Hematopoietic multipotent progenitor cell treated with erythropoietin and hydrocortisone succinate and interleukin-3 and kit ligand, for 6 days (in vitro differentiated cells): Measurements from ENCODE around the gene PNMT.
A peak's percentile ranks its signal among the peaks of the same experiment; 100 is the strongest.

Experiments
- DNase-seq: peaks from one replicate; pipeline ENCODE4 v3.0.0-alpha.2; 2015

The PNMT gene

DNA sequence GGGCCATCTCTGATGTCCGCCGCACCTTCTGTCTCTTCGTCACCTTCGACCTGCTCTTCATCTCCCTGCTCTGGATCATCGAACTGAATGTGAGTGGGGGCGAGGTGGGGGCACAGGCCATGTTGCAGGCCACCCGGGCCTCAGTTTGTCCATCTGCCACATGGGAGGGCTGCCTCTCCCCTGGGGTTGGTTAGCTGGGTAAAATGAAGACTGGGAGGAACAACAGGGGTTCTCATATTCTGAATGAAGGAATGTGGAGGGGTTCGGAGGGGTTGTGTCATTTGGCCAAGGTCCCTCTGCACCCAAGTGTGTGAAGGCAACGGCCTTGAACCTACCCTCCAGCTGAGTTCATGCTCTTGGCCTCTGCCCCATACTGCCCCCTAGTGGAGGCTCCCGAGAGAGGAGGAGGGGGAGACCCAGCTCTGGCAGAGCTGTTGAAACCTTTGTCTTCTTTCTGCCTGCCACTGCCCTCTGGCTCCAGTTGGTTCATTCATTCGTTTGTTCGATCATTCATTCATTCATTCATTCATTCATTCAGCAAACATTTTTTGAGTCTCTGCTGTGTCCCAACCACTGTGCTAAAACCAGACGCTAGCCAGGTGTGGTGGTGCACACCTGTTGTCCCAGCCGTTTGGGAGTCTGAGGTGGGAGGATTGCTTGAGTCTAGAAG lies 14.5 kb upstream of the PNMT start:
- DNase-seq: peak; percentile 90

DNA sequence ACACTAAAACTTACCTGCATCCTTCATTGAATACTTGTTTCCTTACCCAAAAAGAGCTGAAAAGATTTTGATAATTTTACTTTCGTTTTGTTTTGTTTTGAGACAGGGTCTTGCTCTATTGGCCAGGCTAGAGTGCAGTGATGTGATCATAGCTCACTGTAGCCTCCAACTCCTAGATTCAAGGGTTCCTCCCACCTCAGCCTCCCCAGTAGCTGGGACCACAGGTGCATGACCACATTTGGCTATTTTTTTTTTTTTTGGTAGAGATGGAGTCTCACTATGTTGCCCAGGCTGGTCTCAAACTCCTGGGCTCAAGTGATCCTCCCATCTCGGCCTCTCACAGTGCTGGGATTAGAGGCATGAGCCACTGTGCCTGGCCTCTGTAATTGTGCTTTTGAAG lies 13.1 kb upstream of the PNMT start:
- DNase-seq: no peak

DNA sequence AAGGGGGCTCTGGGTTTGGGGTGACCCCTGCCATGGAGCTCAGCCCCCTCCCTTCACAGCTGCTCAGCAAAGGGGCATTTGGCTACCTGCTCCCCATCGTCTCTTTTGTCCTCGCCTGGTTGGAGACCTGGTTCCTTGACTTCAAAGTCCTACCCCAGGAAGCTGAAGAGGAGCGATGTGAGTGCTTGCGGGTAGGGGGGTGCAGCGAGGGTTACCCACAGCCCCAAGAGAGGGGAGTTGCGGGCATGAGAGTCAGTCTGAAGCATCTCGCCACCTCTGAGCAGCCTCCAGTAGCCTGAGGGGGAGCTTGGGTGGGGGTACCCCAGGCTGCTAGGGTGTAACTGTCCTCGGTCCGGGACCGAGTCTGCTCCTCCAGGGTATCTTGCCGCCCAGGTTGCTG lies 9.9 kb upstream of the PNMT start:
- no peak for DNase-seq

DNA sequence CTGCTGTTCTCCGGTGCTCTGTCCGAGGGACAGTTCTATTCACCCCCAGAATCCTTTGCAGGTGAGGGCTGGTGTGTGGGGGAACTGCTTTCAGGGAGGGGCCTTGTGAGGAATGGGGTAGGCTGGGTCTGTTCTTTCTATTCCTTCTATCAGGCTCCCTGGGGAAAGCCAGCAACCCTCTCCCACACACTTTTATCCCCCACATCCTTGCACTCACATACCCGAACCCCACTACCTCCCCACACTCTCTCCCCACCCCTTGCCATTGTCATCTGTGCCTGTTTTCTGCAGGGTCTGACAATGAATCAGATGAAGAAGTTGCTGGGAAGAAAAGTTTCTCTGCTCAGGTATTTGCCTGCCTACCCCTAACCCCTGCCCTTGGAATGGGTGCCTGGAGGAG lies 9.5 kb upstream of the PNMT start:
- DNase-seq: no peak

DNA sequence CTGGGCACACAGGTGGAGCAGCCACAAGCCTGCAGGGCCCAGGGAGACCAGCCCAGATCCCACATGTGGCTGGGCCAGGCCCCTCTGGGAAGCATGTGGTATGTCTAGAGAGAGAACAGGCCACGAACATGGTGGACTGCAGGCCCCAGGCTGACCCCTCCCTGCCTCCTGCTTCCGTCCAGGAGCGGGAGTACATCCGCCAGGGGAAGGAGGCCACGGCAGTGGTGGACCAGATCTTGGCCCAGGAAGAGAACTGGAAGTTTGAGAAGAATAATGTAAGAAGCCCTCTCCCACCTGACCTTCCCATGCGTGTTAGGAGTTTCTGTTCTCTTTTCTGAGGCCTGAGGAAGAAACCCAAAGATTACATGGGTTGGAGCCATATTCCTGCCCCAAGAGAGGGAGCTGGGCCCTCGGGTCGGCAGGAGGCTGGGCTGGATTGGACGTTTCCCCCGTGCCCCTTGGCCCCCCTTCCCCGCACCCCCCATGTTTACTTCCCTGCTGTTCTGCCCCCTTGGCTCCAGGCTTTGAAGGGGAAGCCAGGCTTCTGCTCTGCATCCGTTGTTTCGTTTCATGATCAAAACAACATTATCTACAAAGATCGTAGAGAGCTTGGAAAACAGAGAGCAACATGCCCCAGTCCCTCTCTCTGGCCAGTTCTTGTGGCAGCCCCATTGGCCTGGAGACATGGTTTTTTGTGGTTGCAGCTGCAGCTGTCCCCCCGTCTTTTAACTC lies 8.8 kb upstream of the PNMT start:
- DNase-seq: no peak

DNA sequence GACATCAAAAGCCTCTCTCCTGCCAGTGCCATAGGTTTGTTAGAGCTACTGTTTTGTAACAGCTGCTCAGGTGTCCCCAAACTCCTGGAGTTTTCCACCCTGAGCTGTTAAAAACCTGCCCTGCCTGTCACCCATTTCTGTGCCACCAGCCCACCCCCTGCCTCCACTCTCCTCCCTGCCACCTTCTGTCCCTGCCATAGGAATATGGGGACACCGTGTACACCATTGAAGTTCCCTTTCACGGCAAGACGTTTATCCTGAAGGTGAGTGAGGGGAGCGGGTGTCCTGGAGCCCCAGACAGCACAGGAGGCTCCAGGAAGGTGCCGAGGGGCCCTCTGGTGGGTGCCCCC lies 8.3 kb upstream of the PNMT start:
- DNase-seq: no peak

DNA sequence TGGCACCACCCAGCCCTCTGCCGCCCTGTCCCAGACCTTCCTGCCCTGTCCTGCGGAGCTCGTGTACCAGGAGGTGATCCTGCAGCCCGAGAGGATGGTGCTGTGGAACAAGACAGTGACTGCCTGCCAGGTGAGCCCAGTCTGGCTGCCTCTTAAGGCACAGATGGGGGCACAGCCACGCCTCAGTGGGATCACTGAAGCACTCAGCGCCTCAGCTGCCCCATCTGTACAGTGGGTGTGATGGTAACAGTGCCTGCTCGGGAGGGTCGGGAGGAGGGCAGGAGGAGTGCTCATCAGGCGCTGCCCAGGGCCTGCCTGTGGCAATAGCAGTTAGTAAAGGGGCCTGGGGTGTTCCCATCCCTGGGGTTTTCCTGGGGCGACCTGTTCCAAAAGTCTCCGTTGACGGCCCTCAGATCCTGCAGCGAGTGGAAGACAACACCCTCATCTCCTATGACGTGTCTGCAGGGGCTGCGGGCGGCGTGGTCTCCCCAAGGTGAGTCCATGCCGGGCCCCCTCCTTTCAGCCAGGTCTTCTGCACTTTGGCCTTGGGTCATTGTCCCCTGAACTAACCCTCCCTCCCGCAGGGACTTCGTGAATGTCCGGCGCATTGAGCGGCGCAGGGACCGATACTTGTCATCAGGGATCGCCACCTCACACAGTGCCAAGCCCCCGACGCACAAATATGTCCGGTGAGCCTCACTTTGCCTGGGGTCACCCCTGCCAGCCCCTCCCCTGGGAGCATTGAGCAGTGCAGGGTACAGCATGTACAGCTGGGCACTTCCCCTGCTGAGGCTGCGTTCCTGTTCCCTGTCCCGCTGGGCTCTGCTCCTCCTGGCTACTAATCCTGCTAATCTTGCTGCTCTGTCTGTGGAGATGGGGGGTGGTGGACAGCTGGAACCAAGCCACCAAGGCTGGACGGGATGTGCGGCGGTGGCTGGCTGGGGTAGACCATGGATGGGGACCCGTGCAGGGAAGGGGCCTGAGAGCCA lies 7.6 kb upstream of the PNMT start:
- DNase-seq: no peak

DNA sequence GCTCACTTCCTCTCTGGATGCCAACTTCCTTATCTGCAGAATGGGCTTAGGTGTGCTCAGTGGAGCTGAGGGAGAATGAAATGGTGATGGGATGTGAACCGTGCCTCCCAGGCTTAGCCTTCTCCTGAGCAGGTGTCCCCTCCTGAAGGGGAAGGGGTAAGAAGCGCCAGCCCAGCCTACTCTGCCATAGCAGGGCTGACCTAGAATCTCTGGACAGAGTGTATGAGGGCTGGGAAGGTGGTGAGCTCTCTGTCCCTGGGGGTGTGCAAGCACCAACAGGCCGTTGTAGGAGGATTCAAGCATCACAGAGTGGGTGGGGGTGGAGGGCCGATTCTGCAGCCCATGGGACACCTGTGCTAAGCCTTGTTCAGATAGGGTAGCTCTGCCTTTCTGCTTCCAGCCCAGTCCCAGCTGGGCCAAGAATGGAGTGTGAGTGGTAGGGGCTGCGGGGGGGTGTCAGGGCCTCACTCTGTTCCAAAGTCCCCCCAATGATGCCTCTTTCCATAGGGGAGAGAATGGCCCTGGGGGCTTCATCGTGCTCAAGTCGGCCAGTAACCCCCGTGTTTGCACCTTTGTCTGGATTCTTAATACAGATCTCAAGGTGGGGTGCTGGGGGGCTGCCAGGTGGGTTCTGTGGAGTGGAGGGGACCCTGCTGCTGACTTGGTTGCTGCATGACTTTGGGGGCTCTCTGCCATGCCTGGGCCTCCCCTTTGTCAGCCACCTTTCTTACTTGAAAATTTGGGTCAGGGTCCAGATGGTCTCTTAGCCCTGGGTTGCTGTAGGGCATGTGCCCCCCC lies 6.3 kb upstream of the PNMT start:
- DNase-seq: no peak

DNA sequence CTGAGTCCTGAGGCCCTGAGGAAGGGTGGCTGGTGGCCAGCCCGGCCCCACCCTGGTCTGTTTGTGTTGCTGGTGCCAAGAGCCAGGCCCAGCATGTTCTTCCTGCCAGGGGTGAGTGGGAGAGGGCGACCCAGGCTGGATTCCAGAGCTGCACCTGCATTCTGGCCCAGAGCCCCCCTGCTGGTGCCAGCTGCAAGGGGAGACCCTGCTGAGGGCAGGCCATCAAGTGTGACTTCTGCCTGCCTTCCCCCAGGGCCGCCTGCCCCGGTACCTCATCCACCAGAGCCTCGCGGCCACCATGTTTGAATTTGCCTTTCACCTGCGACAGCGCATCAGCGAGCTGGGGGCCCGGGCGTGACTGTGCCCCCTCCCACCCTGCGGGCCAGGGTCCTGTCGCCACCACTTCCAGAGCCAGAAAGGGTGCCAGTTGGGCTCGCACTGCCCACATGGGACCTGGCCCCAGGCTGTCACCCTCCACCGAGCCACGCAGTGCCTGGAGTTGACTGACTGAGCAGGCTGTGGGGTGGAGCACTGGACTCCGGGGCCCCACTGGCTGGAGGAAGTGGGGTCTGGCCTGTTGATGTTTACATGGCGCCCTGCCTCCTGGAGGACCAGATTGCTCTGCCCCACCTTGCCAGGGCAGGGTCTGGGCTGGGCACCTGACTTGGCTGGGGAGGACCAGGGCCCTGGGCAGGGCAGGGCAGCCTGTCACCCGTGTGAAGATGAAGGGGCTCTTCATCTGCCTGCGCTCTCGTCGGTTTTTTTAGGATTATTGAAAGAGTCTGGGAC lies 5.5 kb upstream of the PNMT start:
- no peak for DNase-seq

DNA sequence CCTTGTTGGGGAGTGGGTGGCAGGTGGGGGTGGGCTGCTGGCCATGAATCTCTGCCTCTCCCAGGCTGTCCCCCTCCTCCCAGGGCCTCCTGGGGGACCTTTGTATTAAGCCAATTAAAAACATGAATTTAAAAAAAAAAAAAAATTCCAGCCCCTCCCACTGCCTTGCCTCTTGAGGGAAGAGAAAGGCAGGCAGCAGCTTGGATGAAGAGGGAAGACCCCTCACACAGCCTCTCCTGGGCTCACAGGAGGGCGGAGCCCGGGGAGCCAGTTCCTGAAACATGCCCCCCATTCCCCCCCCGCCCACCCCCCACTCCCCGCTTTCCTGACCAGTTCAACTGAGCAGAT lies 4.9 kb upstream of the PNMT start:
- no peak for DNase-seq

DNA sequence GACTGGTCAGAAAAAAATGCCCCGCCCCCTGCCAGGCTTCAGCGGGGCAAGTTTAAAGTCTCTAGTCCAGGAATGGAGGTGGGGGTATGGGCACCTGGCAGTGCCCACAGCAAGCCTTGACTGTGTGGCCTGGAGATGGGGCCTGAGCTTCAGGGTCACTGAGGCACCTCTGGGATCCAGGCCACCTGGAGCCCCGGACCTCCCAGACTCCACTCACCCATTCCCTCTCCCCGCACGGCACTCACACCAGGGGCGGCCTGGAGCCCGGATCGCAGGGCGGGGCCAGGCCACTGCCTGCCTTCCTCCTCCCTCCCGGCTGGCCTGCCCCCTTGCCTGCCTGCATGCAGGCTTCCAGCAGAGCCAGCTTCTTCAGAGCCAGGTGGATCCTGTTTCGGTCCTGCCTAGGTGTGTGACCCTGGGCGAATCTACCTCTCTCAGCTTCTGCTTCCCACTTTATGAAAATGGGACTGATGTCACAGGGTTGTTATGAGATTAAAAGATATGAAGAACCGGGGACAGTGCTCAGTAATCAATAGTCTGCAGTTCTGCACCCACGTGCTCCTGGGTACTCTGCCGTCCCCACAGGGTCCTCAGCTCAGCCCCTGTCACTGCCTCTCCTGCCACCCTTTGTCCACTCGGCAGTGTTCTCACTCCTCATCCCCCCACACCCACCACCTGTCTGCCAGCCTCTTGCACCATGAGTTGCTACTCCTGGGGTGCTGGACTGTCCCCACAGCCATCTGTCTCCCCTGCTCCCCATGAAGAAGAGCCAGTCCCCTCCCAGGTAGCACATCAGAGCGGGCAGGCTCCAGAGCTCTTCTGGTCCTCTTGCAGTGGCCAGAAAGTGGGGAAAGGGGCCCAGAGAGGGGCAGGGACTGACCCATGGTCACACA lies 4.3 kb upstream of the PNMT start:
- DNase-seq: peak; percentile 67

DNA sequence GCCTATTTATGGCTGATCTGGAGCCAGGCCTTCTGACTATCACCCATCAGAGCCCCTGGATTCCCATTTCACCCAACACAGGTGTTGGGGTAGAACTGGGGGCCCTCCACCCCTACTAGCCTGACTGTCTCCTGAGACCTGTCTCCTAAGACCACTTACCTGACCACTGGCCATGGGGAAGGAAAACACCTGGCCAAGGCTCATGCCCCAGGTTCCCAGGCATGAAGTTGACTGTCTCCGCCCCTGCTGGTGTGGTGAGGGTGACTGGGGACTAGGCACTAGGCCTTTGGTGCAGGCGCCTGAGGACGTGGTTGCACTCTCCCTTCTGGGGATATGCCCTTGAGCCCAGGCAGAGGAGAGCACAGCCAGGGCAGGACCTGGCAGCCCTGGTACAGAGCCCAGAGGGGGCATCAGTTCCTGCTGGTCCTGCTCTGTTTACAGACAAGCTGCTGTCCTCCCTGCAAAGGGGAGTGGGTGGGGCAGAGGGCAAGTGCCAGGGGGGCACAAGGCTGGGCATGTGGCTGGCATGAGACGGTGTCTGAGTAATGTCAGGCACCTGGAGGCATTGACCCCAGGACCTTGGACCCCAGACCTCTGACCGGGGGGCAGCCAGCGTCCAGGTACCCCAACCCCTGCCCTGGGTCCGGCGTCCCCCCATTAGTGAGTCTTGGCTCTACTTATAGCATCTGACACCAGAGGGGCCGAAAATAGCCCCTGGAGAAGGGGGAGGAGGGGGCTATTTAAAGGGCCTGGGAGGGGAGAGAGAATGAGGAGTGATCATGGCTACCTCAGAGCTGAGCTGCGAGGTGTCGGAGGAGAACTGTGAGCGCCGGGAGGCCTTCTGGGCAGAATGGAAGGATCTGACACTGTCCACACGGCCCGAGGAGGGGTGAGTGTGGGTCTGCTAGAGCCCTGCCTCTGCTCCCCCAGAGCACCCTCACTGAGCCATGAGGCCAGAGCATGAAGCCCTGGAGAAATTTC lies 3.4 kb upstream of the PNMT start, which contains the start of gene TCAP:
TCAP (plus strand) TSS at position 769 of the 981 bp plus-strand sequence; CDS start at position 780, 11 bp downstream.
- no peak for DNase-seq

DNA sequence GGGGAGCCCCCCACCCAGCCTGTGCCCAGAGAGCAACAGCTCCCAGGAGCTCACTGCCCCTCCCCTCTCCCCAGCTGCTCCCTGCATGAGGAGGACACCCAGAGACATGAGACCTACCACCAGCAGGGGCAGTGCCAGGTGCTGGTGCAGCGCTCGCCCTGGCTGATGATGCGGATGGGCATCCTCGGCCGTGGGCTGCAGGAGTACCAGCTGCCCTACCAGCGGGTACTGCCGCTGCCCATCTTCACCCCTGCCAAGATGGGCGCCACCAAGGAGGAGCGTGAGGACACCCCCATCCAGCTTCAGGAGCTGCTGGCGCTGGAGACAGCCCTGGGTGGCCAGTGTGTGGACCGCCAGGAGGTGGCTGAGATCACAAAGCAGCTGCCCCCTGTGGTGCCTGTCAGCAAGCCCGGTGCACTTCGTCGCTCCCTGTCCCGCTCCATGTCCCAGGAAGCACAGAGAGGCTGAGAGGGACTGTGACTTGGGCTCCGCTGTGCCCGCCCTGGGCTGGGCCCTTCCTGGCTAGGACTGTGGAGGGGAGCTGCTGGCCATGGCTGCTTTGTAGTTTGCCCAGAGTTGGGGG lies 2.5 kb upstream of the PNMT start:
- peak; percentile 69 for DNase-seq

DNA sequence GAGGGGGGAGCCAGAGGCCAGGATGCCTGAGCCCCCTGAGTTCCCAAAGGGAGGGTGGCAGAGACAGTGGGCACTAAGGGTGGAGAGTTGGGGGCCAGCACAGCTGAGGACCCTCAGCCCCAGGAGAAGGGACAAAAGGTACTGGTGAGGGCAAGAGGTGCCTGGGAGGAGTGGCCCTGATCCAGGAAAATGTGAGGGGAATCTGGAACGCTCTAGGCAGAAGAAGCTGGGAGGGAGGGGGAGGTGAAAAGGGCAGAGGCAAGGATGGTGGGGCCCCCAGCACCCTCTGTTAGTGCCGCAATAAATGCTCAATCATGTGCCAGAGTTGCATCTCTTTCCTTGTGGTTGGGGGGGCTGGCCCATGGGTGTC lies 2.0 kb upstream of the PNMT start:
- DNase-seq: no peak

DNA sequence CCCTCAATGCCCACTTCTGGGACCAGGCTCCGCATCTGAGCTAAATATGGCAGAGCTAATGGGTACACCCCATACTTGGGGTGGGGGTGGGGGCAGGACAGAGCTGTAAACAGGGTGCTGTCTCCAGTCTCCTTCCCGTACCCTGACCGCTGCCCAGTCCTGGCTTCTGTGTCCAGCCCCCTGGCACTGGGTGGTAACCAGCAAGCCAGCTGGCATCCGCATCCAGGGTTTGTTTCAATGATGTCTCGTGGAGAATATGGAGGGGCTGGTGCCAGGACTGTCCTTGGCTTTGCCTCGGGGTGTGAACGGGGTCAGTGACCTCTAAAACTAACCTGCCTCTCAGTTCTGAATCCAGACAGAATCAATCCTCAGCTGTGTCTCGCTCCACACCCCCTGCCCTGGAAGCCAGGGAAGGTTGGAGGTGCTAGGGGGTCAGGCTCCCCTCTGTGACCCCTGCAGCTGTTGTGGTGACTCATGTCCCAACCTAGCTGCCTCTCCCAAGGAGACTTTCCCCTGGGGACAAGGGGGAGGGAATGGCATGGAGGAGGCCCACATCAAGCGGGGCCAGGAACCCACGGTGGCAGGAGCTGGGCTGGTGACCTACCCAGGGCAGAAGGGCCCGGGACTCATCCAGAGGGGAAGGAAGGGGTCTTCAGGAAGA lies 1.5 kb upstream of the PNMT start:
- DNase-seq: no peak

DNA sequence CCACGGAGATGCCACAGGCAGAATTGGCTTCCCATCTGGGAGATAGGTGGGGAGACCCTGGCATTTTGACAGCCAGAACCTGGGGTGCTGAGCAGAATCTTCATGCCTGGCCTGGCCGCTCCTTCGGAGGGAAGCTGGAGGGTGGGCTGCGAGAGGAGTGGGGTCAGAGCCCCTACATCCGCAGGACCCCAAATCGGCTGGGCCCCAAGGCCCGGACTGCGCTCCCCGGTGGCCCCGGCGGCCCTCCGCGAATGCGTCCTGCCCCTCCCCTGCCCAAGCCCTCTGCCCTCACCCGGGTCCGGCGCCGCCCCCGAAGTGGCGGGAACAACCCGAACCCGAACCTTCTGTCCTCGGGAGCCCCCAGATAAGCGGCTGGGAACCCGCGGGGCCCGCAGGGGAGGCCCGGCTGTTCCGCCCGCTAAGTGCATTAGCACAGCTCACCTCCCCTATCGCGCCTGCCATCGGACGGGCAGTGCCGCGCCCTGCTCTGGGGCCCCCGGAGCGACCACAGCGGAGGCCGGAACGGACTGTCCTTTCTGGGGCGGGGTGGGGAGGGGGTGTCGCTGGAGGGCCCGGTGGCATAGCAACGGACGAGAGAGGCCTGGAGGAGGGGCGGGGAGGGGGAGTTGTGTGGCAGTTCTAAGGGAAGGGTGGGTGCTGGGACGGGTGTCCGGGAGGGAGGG lies 850 bp upstream of the PNMT start:
- peak; percentile 91 for DNase-seq

DNA sequence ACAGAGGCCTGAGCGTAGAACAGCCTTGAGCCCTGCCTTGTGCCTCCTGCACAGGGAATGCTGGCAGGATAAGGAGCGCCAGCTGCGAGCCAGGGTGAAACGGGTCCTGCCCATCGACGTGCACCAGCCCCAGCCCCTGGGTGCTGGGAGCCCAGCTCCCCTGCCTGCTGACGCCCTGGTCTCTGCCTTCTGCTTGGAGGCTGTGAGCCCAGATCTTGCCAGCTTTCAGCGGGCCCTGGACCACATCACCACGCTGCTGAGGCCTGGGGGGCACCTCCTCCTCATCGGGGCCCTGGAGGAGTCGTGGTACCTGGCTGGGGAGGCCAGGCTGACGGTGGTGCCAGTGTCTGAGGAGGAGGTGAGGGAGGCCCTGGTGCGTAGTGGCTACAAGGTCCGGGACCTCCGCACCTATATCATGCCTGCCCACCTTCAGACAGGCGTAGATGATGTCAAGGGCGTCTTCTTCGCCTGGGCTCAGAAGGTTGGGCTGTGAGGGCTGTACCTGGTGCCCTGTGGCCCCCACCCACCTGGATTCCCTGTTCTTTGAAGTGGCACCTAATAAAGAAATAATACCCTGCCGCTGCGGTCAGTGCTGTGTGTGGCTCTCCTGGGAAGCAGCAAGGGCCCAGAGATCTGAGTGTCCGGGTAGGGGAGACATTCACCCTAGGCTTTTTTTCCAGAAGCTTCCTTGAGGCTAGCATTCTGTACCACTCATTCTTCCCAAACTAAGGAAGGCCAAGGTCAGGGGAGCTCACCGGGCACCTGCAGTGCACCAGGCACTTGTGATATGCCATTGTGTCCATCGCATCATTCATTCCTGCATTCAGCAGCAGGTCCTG lies 1.9 kb downstream of the PNMT start:
- no peak for DNase-seq
